Stimulated activated CD4-positive, alpha-beta T cell treated with anti-CD3 and anti-CD28 coated beads, Interleukin-15, amount 100 ng/mL, for 1 hour (primary cell): Measurements from ENCODE around the gene COQ8B.
"Not testable (repeated sequence)": the region's sequence is repeated elsewhere in the genome, so short reads cannot be mapped to it uniquely, and the experiment has no call there.

Experiments used
- DNase-seq, 2 donors: peaks; one replicate each; pipeline ENCODE4 v3.0.0-alpha.2; 2020; ENCODE audit warnings: low read depth in 1 of 2, low spot score in 1 of 2

The COQ8B gene

DNA sequence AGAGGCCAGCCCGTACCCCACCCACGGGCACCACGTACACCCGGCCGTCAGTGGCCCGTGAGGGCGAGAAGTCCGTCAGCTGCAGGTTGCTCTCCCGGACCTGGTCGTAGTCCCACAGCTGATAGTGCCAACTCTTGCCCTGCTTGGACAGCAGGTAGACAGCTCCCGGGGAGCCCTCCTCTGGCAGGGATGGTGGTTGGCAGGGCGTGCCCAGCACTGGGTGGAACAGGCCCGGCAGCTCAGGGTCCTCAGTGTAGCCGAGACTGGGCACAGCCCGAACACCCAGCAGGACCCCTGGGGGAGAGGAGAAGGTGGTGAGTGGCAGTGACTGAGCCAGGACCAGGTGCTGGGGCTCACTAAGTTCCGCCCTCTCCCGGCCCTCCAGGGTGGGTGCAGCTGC is 25.8 kb upstream of the COQ8B start:
- no peak for DNase-seq

DNA sequence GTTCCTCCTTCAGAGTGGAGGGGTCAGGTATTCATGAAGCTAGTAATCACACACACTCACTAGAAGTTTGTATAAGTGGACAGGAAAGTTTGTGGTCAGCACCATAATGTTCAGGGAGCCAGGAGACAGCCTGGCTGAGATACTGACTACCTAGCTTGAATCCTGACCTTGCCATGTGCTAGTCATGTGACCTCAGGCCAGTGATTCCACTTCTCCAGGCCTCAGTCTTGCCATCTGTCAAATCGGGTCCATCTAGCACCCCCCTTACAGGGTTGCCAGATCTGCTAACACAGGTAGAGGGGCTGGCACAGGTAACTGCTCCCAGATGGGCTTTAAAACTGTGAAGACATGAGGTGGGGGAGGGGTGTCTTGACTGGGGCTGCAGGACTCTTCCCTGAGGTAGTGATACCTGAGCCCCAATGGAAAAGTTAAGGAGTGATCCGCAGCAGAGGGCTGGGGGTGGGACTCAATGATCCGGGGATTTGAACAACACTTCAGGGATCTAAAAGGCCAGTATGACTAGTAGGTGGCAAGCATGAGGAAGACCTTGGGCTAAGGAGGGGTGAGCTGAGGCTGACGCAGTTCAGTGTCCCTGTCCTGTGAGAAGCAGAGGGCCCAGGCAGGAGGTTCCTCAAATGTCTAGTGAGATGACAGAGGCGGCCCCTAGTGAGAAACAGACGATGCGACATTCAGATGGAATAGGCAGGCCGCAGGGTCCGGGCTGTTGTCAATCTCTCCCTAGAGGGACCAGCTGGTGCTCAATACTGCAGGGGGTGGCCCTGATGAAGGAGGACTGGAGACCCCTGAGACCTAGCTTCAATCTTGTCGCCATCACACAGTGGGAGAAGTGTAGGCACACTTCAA is 25.1 kb upstream of the COQ8B start:
- DNase-seq, result no peak

DNA sequence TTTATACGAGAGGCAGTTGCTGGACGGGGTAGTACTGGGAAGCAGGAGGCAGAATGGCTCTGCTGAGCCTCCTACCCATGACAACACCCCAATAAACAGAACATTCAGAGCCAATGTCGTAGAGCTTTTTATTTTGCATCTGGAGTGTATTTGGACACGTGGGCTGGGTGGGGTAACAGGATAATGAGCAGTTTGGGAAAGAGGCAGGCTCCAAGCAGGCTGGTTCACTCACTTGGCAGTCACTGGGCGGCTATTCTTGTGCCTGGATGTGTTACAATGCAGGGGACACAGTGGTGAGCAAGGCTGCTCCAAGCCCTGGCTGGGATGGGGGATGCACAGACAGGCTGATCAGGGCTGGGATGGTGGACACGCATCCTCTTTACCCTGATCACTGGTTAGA is 24.1 kb upstream of the COQ8B start:
- DNase-seq, result no peak

DNA sequence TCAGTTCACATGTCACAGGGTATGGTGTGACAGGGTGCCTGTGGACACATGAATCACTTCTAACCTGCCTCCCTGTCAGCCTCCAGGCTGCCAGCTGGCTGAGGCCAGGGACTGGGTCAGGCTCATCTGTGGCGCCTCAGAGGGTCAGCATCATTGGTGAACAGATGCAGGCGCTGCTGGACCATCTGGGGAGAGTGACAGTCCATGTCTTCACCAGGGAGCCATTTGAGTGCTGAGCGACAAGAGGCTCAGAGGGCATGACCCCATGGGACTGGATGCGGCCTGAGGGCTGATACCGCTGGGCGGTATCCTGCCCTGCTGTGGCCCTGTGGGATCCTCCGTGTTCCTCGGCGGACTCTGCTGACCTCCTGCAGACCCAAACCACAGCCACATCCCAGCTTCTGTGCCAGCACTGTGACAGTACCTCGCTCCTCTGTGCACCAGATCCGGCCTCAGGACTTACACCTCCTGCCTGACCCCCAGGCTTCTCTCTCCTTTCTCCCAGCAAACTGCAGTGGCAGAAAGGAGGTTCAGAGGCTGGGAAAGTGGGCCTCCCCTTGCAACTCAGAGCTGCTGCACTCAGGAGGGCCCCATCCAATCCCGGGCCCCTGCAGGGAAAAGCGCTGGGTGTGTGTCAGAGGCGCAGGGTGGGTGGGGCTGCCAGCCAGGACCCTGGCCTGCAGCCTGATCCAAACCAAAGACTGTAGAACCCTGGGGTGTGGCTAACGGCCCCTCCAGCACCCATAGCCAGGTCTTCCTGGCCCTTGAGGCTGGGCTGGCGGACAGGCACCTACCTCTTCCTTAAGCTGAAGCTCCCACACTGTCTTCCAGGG is 23.4 kb upstream of the COQ8B start:
- no peak for DNase-seq

DNA sequence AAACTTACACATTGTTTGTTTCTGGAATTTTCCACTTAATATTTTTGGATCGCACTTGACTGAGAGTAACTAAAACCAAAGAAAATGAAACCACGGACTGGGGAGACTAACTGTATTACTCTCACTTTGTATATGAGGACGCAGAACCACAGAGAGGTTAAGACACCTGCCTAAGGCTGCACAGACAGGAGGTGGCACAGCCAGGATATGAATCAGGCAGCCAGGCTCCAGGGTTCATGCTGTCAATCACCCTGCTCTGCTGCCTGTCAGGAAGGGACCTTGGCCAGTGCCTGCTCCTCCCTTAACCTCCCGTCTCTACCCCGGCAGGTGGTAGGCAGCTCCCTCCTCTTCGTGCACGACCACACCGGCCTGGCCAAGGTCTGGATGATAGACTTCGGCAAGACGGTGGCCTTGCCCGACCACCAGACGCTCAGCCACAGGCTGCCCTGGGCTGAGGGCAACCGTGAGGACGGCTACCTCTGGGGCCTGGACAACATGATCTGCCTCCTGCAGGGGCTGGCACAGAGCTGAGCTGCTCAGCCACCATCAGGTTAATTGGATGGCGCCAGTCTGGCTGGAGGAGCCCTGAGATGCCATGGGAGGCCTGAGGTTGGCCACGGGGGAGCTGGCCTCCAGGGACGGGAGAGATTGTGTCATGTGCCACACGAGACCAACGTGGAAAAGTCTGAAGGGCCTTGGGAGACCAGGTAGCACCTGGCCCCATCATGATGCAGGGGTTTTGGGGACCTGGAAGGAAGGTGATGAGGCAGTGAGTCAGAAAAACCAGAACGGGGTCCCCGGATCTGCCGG is 22.5 kb upstream of the COQ8B start:
- DNase-seq, result no peak

DNA sequence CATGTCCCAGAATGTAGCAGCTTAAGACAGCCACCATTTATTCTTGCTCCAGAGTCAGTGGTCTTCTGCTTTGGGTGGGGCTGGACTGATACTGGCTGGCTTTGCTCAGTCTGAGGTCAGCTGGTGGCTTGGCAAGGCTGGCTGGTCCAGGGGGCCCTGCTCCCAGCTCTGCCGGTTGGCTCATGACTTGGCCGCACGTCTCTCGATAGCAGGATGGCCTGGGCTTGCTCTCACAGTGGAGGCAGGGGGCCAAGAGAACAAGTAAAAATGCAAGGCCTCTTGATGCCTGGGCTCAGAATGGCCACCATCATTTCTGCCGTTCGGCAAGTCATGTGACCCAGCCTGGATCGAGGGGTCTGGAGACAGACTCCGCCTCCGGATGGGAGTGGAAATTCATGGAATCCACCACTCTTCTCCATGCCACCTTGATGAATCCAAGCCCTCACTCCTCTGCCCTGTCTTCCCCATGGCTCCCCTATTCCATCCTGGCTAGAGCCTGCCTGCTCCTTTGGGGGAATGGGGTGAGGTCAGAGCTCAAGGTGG is 20.5 kb upstream of the COQ8B start:
- DNase-seq, result no peak

DNA sequence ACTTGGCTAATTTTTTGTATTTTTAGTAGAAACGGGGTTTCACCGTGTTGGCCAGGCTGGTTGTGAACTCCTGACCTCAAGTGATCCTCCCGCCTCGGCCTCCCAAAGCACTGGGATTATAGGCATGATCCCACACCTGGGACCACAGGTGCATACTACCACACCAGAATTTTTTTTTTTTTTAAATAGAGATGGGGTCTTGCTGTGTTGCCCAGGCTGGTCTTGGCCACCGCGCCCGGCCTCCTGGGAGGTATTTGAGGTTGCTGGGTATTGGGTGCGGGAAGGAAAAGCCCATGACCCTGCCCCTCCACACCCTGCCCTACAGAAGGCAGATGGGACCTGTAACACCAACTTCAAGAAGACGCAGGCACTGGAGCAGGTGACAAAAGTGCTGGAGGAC is 20.0 kb upstream of the COQ8B start:
- DNase-seq, result no peak

DNA sequence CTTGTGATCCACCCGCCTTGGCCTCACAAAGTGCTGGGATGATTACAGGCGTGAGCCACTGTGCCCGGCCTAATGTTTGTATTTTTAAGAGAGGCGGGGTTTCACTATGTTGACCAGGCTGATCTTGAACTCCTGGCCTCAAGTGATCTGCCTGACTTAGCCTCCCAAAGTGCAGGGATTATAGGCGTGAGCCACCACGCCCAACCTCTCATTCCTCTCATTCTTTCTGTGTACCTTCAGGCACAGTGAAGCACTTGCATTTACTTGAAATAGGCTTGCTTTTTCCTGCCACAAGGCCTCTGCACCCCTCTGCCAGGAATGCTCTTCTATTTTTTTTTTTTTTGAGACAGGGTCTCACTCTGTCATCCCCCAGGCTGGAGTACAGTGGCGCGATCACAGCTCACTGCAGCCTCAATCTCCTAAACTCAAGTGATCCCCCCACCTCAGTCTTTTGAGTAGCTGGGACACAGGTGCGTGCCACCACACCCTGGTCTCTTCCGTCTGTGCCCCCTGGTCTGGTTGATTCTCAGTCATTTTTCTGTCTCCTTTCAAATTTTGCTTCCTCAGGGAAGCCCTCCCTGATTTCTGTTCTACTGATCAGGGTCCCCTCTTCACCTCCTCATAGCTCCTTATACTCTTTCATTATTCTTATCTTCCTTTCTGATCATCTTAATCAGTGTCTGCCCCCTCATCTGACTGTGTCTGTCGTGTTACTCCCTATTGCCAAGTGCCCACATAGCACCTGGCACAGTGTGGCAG is 18.5 kb upstream of the COQ8B start:
- DNase-seq, result no peak

DNA sequence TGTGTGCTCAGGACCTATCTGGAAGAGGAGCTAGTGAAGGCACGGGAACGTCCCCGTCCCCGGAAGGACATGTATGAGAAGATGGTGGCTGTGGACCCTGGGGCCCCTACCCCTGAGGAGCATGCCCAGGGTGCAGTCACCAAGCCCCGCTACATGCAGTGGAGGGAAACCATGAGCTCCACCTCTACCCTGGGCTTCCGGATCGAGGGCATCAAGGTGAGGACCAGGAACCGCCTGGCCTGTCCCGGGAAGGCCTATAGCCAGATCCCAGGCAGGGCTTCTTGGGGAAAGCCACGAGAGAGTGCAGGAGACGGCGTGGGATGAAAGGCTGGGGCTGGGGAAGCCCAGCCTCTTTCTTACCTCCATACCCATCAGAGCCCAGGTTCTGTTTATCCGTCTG is 16.5 kb upstream of the COQ8B start:
- no peak for DNase-seq

DNA sequence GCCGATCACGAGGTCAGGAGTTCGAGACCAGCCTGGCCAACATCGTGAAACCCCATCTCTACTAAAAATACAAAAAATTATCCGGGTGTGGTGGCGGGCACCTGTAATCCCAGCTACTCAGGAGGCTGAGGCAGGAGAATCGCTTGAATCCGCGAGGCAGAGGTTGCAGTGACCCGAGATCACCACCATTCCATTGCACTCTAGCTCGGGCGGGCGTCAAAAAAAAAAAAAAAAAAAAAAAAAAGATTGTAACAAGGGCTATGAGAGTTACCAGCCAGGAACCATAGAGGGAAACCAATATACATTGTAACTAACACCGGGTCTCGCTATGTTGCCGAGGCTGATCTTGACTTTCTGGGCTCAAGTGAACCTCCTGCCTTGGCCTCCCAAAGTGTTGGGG is 15.6 kb upstream of the COQ8B start:
- DNase-seq, result not testable (repeated sequence)

DNA sequence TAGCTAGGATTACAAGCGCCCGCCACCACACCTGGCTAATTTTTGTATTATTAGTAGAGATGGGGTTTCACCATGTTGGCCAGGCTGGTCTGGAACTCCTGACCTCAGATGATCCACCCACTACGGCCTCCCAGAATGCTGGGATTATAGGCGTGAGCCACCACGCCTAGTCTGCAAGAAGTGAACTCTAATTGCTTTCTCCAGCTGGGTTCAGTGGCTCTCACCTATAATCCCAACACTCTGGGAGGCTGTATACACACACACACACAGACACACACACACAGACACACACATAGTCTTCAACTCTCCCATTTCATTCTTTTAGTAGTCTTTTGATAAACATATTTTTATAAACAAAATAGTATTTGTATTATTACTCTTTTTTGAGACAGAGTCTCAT is 13.4 kb upstream of the COQ8B start:
- DNase-seq, result not testable (repeated sequence)

DNA sequence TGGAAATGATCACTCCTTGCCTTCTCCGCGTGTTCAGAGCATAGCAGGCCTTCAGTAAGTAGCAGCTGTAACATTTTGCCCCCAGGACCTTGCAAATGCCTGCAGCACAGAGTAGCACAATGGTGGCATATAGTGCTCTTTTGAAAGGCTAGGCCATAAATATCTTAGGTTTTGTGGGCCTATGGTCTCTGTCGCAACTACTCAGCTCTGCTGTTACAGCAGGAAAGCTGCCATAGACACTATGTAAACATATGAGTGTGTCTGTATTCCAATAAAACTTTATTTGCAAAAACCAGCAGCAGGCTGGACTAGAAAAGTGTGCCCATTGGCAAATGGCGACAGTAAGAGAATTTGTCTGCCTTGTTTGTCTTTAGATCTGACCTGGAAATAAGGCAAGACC is 9.6 kb upstream of the COQ8B start:
- DNase-seq, result no peak

DNA sequence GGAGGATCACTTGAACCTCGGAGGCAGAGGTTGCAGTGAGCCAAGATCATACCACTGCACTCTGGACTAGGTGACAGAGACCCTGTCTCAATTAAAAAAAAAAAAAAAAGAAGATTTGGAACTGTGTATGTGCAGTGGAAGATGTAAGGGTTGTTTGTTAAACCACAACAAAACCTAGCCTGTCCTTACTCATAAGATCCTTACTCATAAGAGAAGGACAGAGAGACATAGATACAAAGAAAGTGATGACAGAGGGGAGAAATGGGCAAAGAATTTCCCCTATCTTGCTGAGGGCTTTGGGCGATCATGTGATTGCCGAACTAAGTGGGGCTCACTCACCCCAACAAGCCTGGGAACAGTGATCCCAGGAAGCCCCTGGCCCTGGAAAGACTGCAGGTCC is 8.2 kb upstream of the COQ8B start:
- no peak for DNase-seq

DNA sequence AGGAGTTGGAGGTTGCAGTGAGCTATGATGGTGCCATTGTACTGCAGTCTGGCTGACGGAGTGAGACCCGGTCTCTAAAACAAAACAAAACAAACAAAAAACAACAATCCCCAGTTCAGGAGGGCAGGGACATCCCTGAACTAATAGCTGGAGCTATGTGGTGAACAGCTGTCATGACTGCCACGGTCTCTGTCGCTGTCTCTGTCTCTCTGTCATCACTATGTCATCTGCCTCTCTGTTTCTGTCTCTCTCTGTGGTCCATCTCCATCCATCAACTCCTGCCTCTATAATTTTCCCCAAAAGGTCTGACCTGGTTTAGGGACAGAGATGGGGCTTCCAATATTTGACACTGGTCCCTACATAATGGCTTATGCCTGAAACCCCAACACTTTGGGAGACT is 7.6 kb upstream of the COQ8B start:
- DNase-seq, result no peak

DNA sequence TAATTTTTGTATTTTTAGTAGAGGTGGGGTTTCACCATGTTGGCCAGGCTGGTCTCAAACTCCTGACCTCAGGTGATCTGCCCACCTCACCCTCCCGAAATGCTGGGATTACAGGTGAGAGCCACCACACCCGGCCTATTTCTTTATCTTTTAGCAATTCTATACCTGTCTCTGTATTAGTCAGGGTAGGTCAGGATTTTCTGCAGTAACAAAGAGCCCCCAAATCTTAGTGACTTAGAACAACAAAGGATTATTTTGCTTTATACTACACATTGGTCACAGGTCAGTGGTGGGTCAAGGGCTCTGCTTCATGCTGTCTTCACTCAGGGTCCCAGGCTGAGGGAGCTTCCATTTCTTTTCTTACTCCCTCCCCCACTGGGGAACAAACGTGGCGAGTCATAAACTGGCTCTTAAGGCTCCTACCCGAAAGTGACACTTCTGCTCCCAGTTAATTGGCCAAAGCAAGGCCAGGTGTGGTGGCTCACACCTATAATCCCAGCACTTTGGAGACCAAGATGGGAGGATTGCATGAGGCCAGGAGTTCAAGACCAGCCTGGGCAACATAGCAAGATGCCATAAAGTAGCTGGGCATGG is 7.1 kb upstream of the COQ8B start:
- no peak for DNase-seq

DNA sequence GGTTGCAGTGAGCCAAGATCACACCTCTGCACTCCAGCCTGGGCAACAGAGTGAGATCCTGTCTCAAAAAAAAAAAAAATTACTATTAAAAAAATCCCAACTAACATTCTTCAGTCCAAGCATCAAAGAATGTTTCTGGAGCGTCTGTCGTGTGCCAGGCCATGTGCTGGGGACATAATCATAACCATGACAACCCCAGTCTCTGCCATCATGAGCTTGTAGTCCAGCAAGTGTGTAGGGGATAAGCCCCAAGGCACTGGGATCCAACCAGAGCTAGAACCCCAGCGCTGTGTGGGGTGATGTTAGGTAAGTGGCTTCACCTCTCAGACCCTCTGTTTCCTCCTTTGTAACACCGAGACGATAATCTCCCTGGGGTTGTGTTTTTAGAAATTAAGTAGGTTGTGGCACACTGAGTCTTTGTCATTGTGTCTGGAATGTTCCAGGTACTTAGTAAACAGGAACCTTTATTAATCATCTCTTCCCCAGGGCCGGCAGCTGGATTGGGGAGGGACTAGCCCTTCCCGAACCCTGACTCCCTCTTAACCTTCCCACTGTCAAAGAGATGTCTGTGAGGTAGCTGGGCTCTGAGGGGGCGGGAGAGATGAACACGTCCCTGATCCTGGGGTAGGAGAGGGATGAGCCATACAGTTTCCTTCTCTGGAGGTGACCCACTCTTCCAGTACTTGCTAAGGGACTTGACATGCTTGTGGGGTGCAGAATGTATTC is 5.4 kb upstream of the COQ8B start:
- no peak for DNase-seq

DNA sequence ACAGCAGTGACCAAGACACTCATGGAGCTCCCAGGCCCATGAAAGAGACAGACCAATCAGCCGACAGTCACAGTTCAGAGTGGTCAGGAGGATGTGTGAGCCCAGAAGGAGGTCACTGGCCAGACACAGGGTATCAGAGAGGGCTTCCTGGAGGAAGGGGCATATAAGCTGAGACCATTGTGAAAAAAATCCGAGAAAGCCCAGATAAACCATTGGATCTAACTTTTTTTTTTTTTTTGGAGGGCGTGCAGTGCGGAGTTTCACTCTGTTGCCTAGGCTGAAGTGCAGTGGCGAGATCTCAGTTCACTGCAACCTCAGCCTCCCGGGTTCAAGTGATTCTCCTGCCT is 4.4 kb upstream of the COQ8B start:
- DNase-seq, result no peak

DNA sequence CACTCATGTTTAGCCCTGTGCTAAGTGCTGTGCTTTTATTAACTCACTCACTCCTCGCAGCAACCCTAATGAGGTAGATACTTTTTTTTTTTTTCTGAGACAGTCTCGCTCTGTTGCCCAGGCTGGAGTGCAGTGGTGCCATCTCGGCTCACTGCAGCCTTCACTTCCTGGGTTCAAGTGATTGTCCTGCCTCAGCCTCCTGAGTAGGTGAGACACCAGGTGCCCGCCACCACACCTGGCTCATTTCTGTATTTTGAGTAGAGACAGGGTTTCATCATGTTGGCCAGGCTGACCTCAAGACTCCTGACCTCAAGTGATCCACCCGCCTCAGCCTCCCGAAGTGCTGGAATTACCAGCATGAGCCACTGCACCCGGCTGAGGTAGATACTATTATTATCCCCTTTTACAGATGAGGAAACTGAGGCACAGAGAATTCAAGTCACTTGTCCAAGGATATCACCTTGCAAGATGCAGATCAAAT is 2.8 kb upstream of the COQ8B start:
- no peak for DNase-seq

DNA sequence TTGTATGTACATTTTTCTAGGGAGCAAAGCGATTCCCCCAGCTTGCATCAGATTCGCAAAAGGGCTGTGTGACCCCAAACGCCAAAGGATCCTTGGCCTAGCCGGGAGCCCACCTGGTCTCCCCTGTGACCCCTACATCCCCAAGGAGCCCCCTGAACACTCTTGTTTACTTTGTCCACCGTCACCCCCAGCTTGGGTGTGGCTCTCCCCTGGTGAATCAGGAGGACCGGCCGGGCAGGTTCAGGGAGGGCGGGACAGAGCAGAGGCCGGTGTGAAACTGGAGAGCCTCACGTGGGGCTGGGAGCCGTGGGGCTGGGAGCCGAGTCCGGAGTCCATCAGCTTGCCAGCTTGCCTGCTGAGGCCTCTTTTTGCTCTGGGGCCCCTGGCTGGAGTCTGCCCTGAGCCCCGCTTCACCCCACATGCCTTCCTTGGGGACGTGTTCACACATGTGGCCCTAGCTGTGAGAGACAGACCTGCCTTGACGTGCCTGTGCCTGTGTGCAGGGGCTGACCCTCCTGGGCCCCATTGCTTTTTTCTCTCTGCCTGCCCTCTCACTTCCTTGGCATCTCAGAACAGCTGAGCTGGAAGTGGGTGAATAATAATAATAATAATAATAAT is 2.2 kb upstream of the COQ8B start:
- no peak for DNase-seq
